Skin epidermis (tissue), 12 donors: ENCODE results near the gene UAP1.
"Not testable (repeated sequence)": the region's sequence is repeated elsewhere in the genome, so short reads cannot be mapped to it uniquely, and the experiment has no call there.

ENCODE experiments used
- H3K27ac ChIP-seq, 21 experiments: fragments of 200-600 bp; sonication (generic) in 11 of 21; one replicate each; pipeline ENCODE4 v1.5.0; 2020; ENCODE audit warnings: mild to moderate bottlenecking in 3 of 21, inconsistent platforms in 2 of 21, moderate library complexity in 2 of 21
- H3K4me3 ChIP-seq, 7 experiments: fragments of 200-600 bp; sonication (generic) in 2 of 7; one replicate each; pipeline ENCODE4 v1.5.0; 2020; ENCODE audit warnings: inconsistent platforms in 2 of 7, mild to moderate bottlenecking in 2 of 7, moderate library complexity in 1 of 7

The UAP1 gene

GRCh38 chr1:162603117-162603516, 41.6 kb downstream of the UAP1 start:
- not testable (repeated sequence) for H3K4me3 ChIP-seq, H3K27ac ChIP-seq

- Histone ChIP-seq H3K4me3 (no peak overlapping the region), H3K27ac (no peak overlapping the region)
These were observed 43.9 kb downstream of the UAP1 start for GRCh38 chr1:162605225-162605927.

GRCh38 chr1:162609306-162609705, 47.8 kb downstream of the UAP1 start:
- H3K4me3 ChIP-seq: no peak overlapping the region

GRCh38 chr1:162612606-162613400, 51.3 kb downstream of the UAP1 start:
- Histone ChIP-seq H3K4me3 (no peak overlapping the region), H3K27ac (peak overlapping the region in 6 of 21 experiments; percentile 12 to 59 (median 30))

More at GRCh38 chr1:162609306-162609705, 47.8 kb downstream of the UAP1 start:
- no peak overlapping the region for H3K27ac ChIP-seq

- H3K4me3 ChIP-seq: no peak overlapping the region
- H3K27ac ChIP-seq: no peak overlapping the region
These were observed 55.3 kb downstream of the UAP1 start for GRCh38 chr1:162616848-162617247.

GRCh38 chr1:162617513-162617912, 56.0 kb downstream of the UAP1 start:
- H3K27ac ChIP-seq: no peak overlapping the region

GRCh38 chr1:162619076-162619475, 57.6 kb downstream of the UAP1 start:
- no peak overlapping the region for H3K4me3 ChIP-seq
- H3K27ac ChIP-seq: no peak overlapping the region

More at GRCh38 chr1:162617513-162617912, 56.0 kb downstream of the UAP1 start:
- H3K4me3 ChIP-seq: no peak overlapping the region

- no peak overlapping the region for H3K27ac ChIP-seq
- H3K4me3 ChIP-seq: no peak overlapping the region
These were observed 59.7 kb downstream of the UAP1 start for GRCh38 chr1:162621256-162621655.

GRCh38 chr1:162625679-162626078, 64.2 kb downstream of the UAP1 start:
- Histone ChIP-seq H3K4me3 (no peak overlapping the region), H3K27ac (peak overlapping the region in 3 of 21 experiments; percentile 3 to 69 (median 14))

GRCh38 chr1:162626094-162626493, 64.6 kb downstream of the UAP1 start:
- Histone ChIP-seq H3K4me3 (no peak overlapping the region), H3K27ac (peak overlapping the region in 14 of 21 experiments; percentile 5 to 69 (median 42))

GRCh38 chr1:162626761-162627160, 65.2 kb downstream of the UAP1 start:
- peak overlapping the region in 15 of 21 experiments; percentile 5 to 69 (median 43) for H3K27ac ChIP-seq
- H3K4me3 ChIP-seq: no peak overlapping the region

- Histone ChIP-seq H3K4me3 (no peak overlapping the region), H3K27ac (no peak overlapping the region)
These were observed 66.3 kb downstream of the UAP1 start for GRCh38 chr1:162627662-162628296.

GRCh38 chr1:162629077-162629627, 67.6 kb downstream of the UAP1 start:
- Histone ChIP-seq H3K4me3 (no peak overlapping the region), H3K27ac (peak overlapping the region in 5 of 21 experiments; percentile 5 to 90 (median 54))

GRCh38 chr1:162629651-162630050, 68.1 kb downstream of the UAP1 start:
- H3K27ac ChIP-seq: peak overlapping the region in 11 of 21 experiments; percentile 3 to 90 (median 54)
- H3K4me3 ChIP-seq: no peak overlapping the region

GRCh38 chr1:162631546-162632191, 70.1 kb downstream of the UAP1 start:
- peak overlapping the region in 6 of 7 experiments; percentile 1 to 38 (median 32) for H3K4me3 ChIP-seq
- peak overlapping the region; percentile 26 to 90 (median 67) for H3K27ac ChIP-seq

GRCh38 chr1:162632217-162632666, 70.7 kb downstream of the UAP1 start, which contains the start of gene DDR2:
Gene DDR2 (plus strand): TSS chr1:162632464. CDS start chr1:162719064, 86,600 bp downstream.
- peak within 1 kb of the TSS; percentile 26 to 90 (median 73) for H3K27ac ChIP-seq
- peak within 1 kb of the TSS; percentile 18 to 38 (median 31) for H3K4me3 ChIP-seq

- Histone ChIP-seq H3K27ac (peak overlapping the region in 20 of 21 experiments; percentile 31 to 90 (median 73)), H3K4me3 (peak overlapping the region; percentile 18 to 38 (median 31))
These were observed 71.2 kb downstream of the UAP1 start for GRCh38 chr1:162632698-162633080.

- Histone ChIP-seq H3K4me3 (peak overlapping the region; percentile 18 to 38 (median 31)), H3K27ac (peak overlapping the region in 20 of 21 experiments; percentile 31 to 90 (median 73))
These were observed 71.7 kb downstream of the UAP1 start for GRCh38 chr1:162633081-162633762.

- Histone ChIP-seq H3K27ac (peak overlapping the region in 1 of 21 experiments; percentile 45), H3K4me3 (no peak overlapping the region)
These were observed 73.9 kb downstream of the UAP1 start for GRCh38 chr1:162635418-162635817.
